Loucy (cell line): ENCODE data around the gene CCBE1.

Experiments used
- H2AFZ ChIP-seq: fragments of 200-600 bp; sonication (generic); 2 replicates; pipeline ENCODE4 v1.6.0; 2016; ENCODE audit warnings: antibody characterized with exemption, mild to moderate bottlenecking, low read length, moderate library complexity
- H3F3A ChIP-seq: fragments of 200-600 bp; 2 replicates; pipeline ENCODE4 v1.6.0; 2016; ENCODE audit warnings: antibody characterized with exemption, low read depth, mild to moderate bottlenecking
- H3K27me3 ChIP-seq: fragments of 200-600 bp; sonication (generic); 2 replicates; pipeline ENCODE4 v1.6.1; 2014; ENCODE audit warnings: low read length, mild to moderate bottlenecking; ENCODE audit not compliant: insufficient read depth, poor library complexity, severe bottlenecking
- H3K36me3 ChIP-seq: fragments of 200-600 bp; sonication (generic); 2 replicates; pipeline ENCODE4 v1.6.1; 2016; ENCODE audit warnings: low read length; ENCODE audit not compliant: insufficient read depth
- H3K4me1 ChIP-seq: fragments of 200-600 bp; sonication (generic); 2 replicates; pipeline ENCODE4 v1.5.1; 2014; ENCODE audit warnings: low read length, mild to moderate bottlenecking; ENCODE audit not compliant: insufficient read depth, poor library complexity, severe bottlenecking
- H3K4me2 ChIP-seq: fragments of 200-600 bp; sonication (generic); 2 replicates; pipeline ENCODE4 v1.6.0; 2014; ENCODE audit warnings: antibody characterized with exemption, low read length, low read depth, mild to moderate bottlenecking; ENCODE audit not compliant: poor library complexity, severe bottlenecking
- H3K4me3 ChIP-seq: fragments of 200-600 bp; sonication (generic); 2 replicates; pipeline ENCODE4 v1.5.1; 2014; ENCODE audit warnings: low read length, mild to moderate bottlenecking, mixed read lengths; ENCODE audit not compliant: poor library complexity, severe bottlenecking
- H3K79me2 ChIP-seq: fragments of 200-600 bp; sonication (generic); 2 replicates; pipeline ENCODE4 v1.6.1; 2014; ENCODE audit warnings: low read length; ENCODE audit not compliant: insufficient read depth
- H3K9ac ChIP-seq: fragments of 200-600 bp; sonication (generic); 2 replicates; pipeline ENCODE4 v1.6.0; 2014; ENCODE audit warnings: mild to moderate bottlenecking, low read depth, low read length, moderate library complexity; ENCODE audit not compliant: poor library complexity, severe bottlenecking
- H3K9me2 ChIP-seq: fragments of 200-600 bp; sonication (generic); replicated peaks from 2 replicates; pipeline ENCODE4 v1.6.1; 2016; ENCODE audit warnings: low read depth, low read length, mixed read lengths
- H3K9me3 ChIP-seq: fragments of 200-600 bp; sonication (generic); 2 replicates; pipeline ENCODE4 v1.6.1; 2014; ENCODE audit warnings: mild to moderate bottlenecking, antibody characterized with exemption, low read length, low read depth; ENCODE audit not compliant: insufficient read depth
- H4K20me1 ChIP-seq: fragments of 200-600 bp; sonication (generic); 2 replicates; pipeline ENCODE4 v1.6.0; 2014; ENCODE audit warnings: antibody characterized with exemption, low read length, mild to moderate bottlenecking; ENCODE audit not compliant: insufficient read depth, poor library complexity, severe bottlenecking
- CTCF ChIP-seq: fragments of 200-600 bp; sonication (generic); conservative IDR thresholded peaks from 2 replicates; pipeline ENCODE4 v1.5.1; 2014; ENCODE audit warnings: mild to moderate bottlenecking, antibody characterized with exemption, low read length
- EZH2phosphoT487 ChIP-seq: fragments of 200-600 bp; IDR thresholded peaks from 2 replicates; pipeline ENCODE4 v1.6.1; 2018; ENCODE audit warnings: antibody characterized with exemption, mild to moderate bottlenecking, moderate library complexity, borderline replicate concordance

Gene CCBE1

GRCh38 chr18:59419386-59419785, 277.8 kb downstream of the CCBE1 start:
- Histone ChIP-seq H3K9me3 (no peaks in the 10 kb centered on the region), H3K9ac (no peak overlapping the region), H3K79me2 (no peaks in the 10 kb centered on the region), H4K20me1 (no peaks in the 10 kb centered on the region), H2AFZ (no peak overlapping the region), H3K4me3 (no peak overlapping the region), H3K27me3 (peaks cover 5% of the 10 kb centered on the region), H3F3A (no peaks in the 10 kb centered on the region), H3K9me2 (no peaks in the 10 kb centered on the region), H3K4me1 (no peaks in the 10 kb centered on the region), H3K36me3 (no peaks in the 10 kb centered on the region), H3K4me2 (no peak overlapping the region)
- no peak for TF ChIP-seq CTCF
- no peak for TF ChIP-seq EZH2phosphoT487

- Histone ChIP-seq H3K4me3 (no peak overlapping the region), H3K9me2 (no peaks in the 10 kb centered on the region), H4K20me1 (no peaks in the 10 kb centered on the region), H3K79me2 (no peaks in the 10 kb centered on the region), H3F3A (no peaks in the 10 kb centered on the region), H3K4me2 (no peak overlapping the region), H3K4me1 (no peaks in the 10 kb centered on the region), H3K36me3 (no peaks in the 10 kb centered on the region), H2AFZ (no peak overlapping the region), H3K27me3 (peaks cover 5% of the 10 kb centered on the region), H3K9me3 (no peaks in the 10 kb centered on the region), H3K9ac (no peak overlapping the region)
- no peak for TF ChIP-seq EZH2phosphoT487
- no peak for TF ChIP-seq CTCF
Measured at GRCh38 chr18:59416818-59417217, 280.4 kb downstream of the CCBE1 start.

- Histone ChIP-seq H3K4me1 (no peaks in the 10 kb centered on the region), H3K27me3 (no peaks in the 10 kb centered on the region), H3K36me3 (no peaks in the 10 kb centered on the region), H3K4me2 (no peak overlapping the region), H3K9me3 (no peaks in the 10 kb centered on the region), H3K79me2 (no peaks in the 10 kb centered on the region), H2AFZ (no peak overlapping the region), H3F3A (no peaks in the 10 kb centered on the region), H3K9me2 (no peaks in the 10 kb centered on the region), H4K20me1 (no peaks in the 10 kb centered on the region), H3K4me3 (no peak overlapping the region), H3K9ac (no peak overlapping the region)
- TF ChIP-seq CTCF (no peak), EZH2phosphoT487 (no peak)
Measured at GRCh38 chr18:59414111-59414653, 283.0 kb downstream of the CCBE1 start.
